H54 (cell line): ENCODE data around the gene MAGI1.
"Not testable (repeated sequence)": the region's sequence is repeated elsewhere in the genome, so short reads cannot be mapped to it uniquely, and the experiment has no call there.

Experiments used
- DNase-seq: peaks from one replicate; pipeline ENCODE4 v3.0.0; 2011; ENCODE audit warnings: low spot score, mixed read lengths; ENCODE audit not compliant: insufficient read length
- FAIRE-seq: peaks from 3 replicates; lab custom pipeline; 2011; peaks lifted over from hg19 to GRCh38; lab: Jason Lieb, UNC
- POLR2A ChIP-seq: IDR thresholded peaks from 2 replicates; pipeline ENCODE4 v1.6.1; 2011; ENCODE audit warnings: low read depth, mild to moderate bottlenecking, low read length

MAGI1 gene

GRCh38 chr3:65897766-65898165 is 141.0 kb downstream of the MAGI1 start:
- FAIRE-seq, result no peak
- no peak for DNase-seq
- no peak for TF ChIP-seq POLR2A

- FAIRE-seq, result no peak
- no peak for TF ChIP-seq POLR2A
- no peak for DNase-seq
These were observed 142.4 kb downstream of the MAGI1 start for GRCh38 chr3:65896321-65896720.

GRCh38 chr3:65894679-65895453 is 143.9 kb downstream of the MAGI1 start:
- no peak for TF ChIP-seq POLR2A
- FAIRE-seq, result no peak
- DNase-seq, result no peak

- no peak for FAIRE-seq
- no peak for TF ChIP-seq POLR2A
- DNase-seq, result no peak
These were observed 144.6 kb downstream of the MAGI1 start for GRCh38 chr3:65894126-65894525.

GRCh38 chr3:65893631-65894030 is 145.1 kb downstream of the MAGI1 start:
- TF ChIP-seq POLR2A, result no peak
- no peak for DNase-seq
- FAIRE-seq, result no peak

GRCh38 chr3:65891477-65891876 is 147.2 kb downstream of the MAGI1 start:
- DNase-seq, FAIRE-seq: not testable (repeated sequence)

- FAIRE-seq (no peak), DNase-seq (no peak)
- no peak for TF ChIP-seq POLR2A
These were observed 148.4 kb downstream of the MAGI1 start for GRCh38 chr3:65890328-65890727.

GRCh38 chr3:65889707-65890099 is 149.0 kb downstream of the MAGI1 start:
- DNase-seq (no peak), FAIRE-seq (no peak)
- TF ChIP-seq POLR2A, result no peak

- DNase-seq (peak; percentile 54), FAIRE-seq (peak; percentile 84)
- TF ChIP-seq POLR2A, result no peak
These were observed 149.6 kb downstream of the MAGI1 start for GRCh38 chr3:65888980-65889706.

- no peak for DNase-seq
- no peak for TF ChIP-seq POLR2A
- FAIRE-seq, result no peak
These were observed 150.5 kb downstream of the MAGI1 start for GRCh38 chr3:65888196-65888595.

- TF ChIP-seq POLR2A, result no peak
- FAIRE-seq, result no peak
- no peak for DNase-seq
These were observed 152.3 kb downstream of the MAGI1 start for GRCh38 chr3:65886391-65886790.

- FAIRE-seq, result no peak
- no peak for TF ChIP-seq POLR2A
- DNase-seq, result no peak
These were observed 154.6 kb downstream of the MAGI1 start for GRCh38 chr3:65884071-65884470.

GRCh38 chr3:65883613-65884012 is 155.1 kb downstream of the MAGI1 start:
- FAIRE-seq (no peak), DNase-seq (no peak)
- TF ChIP-seq POLR2A, result no peak

- TF ChIP-seq POLR2A, result no peak
- FAIRE-seq, result no peak
- no peak for DNase-seq
These were observed 158.4 kb downstream of the MAGI1 start for GRCh38 chr3:65880350-65880749.

GRCh38 chr3:65879372-65879771 is 159.3 kb downstream of the MAGI1 start:
- DNase-seq (no peak), FAIRE-seq (no peak)
- no peak for TF ChIP-seq POLR2A

- no peak for DNase-seq
- no peak for TF ChIP-seq POLR2A
- FAIRE-seq, result no peak
These were observed 159.9 kb downstream of the MAGI1 start for GRCh38 chr3:65878831-65879230.
